Measurements from ENCODE around the gene ACAP2. TPM values are rescaled to one million over a fixed set of nuclear protein-coding genes. Genes with fewer than 3 reads are reported as not detected.
A peak's percentile ranks its signal among the peaks of the same experiment; 100 is the strongest.

Gene ACAP2
- polyA plus RNA-seq, 1 donor from 2014 or later = 88.7 TPM

- Histone ChIP-seq H3K27ac (ENCODE audit: low read length) (no peak overlapping the region), H3K4me2 (ENCODE audit: low read length) (no peak overlapping the region), H3K9ac (ENCODE audit: low read length) (no peak overlapping the region), H3K27me3 (ENCODE audit: insufficient read depth, low read depth, low read length) (no peaks in the 10 kb centered on the region), H3K9me2 (ENCODE audit: insufficient read depth, low read length) (no peaks in the 10 kb centered on the region), H2AFZ (ENCODE audit: low read depth, low read length) (no peak overlapping the region), H4K20me1 (ENCODE audit: insufficient read depth) (no peaks in the 10 kb centered on the region), H3K79me2 (replicated peaks; ENCODE audit: insufficient read depth, low read length) (peaks cover 5% of the 10 kb centered on the region), H3K9me3 (ENCODE audit: low read length) (no peaks in the 10 kb centered on the region), H3F3A (ENCODE audit: insufficient read depth, low read length, poor library complexity, severe bottlenecking) (no peaks in the 10 kb centered on the region), H3K36me3 (ENCODE audit: insufficient read depth, low read length) (no peaks in the 10 kb centered on the region), H3K4me3 (ENCODE audit: low read length) (peak overlapping the region; percentile 90)
- no peak for TF ChIP-seq SMC3 (conservative IDR thresholded peaks at IDR 0.05; ENCODE audit: poor library complexity)
- TF ChIP-seq EP300 (conservative IDR thresholded peaks at IDR 0.05; ENCODE audit: poor library complexity, severe bottlenecking) = no peak
- no peak for TF ChIP-seq POLR2AphosphoS5 (IDR thresholded peaks at IDR 0.05)
- no peak for TF ChIP-seq TAF1 (IDR thresholded peaks at IDR 0.05; ENCODE audit: low read depth)
- TF ChIP-seq CTCF (IDR thresholded peaks at IDR 0.05; ENCODE audit: poor library complexity, severe bottlenecking) = no peak
- no peak for TF ChIP-seq RAD21 (conservative IDR thresholded peaks at IDR 0.05)
- no peak for TF ChIP-seq EZH2 (IDR thresholded peaks at IDR 0.05; ENCODE audit: borderline replicate concordance, insufficient read depth, low read length, poor library complexity, severe bottlenecking)
- no peak for TF ChIP-seq REST (IDR thresholded peaks at IDR 0.05; ENCODE audit: borderline replicate concordance)
- no peak for TF ChIP-seq MXI1 (conservative IDR thresholded peaks at IDR 0.05; ENCODE audit: poor library complexity, severe bottlenecking)
These were observed 174.1 kb downstream of the ACAP2 start for GRCh38 chr3:195268576-195269309.

GRCh38 chr3:195267096-195267495 lies 175.7 kb downstream of the ACAP2 start:
- Histone ChIP-seq H3K9ac (ENCODE audit: low read length) (no peak overlapping the region), H3K36me3 (ENCODE audit: insufficient read depth, low read length) (no peaks in the 10 kb centered on the region), H2AFZ (ENCODE audit: low read depth, low read length) (no peak overlapping the region), H3K9me3 (ENCODE audit: low read length) (no peaks in the 10 kb centered on the region), H4K20me1 (ENCODE audit: insufficient read depth) (no peaks in the 10 kb centered on the region), H3F3A (ENCODE audit: insufficient read depth, low read length, poor library complexity, severe bottlenecking) (no peaks in the 10 kb centered on the region), H3K9me2 (ENCODE audit: insufficient read depth, low read length) (no peaks in the 10 kb centered on the region), H3K4me2 (ENCODE audit: low read length) (no peak overlapping the region), H3K4me3 (ENCODE audit: low read length) (no peak overlapping the region), H3K27me3 (ENCODE audit: insufficient read depth, low read depth, low read length) (no peaks in the 10 kb centered on the region), H3K79me2 (replicated peaks; ENCODE audit: insufficient read depth, low read length) (peaks cover 5% of the 10 kb centered on the region), H3K27ac (ENCODE audit: low read length) (no peak overlapping the region)
- TF ChIP-seq CTCF (IDR thresholded peaks at IDR 0.05; ENCODE audit: poor library complexity, severe bottlenecking) (no peak), POLR2AphosphoS5 (IDR thresholded peaks at IDR 0.05) (no peak), SMC3 (conservative IDR thresholded peaks at IDR 0.05; ENCODE audit: poor library complexity) (no peak), MXI1 (conservative IDR thresholded peaks at IDR 0.05; ENCODE audit: poor library complexity, severe bottlenecking) (no peak), EP300 (conservative IDR thresholded peaks at IDR 0.05; ENCODE audit: poor library complexity, severe bottlenecking) (no peak), REST (IDR thresholded peaks at IDR 0.05; ENCODE audit: borderline replicate concordance) (no peak), RAD21 (conservative IDR thresholded peaks at IDR 0.05) (no peak)
